Activated CD4-positive, CD25-positive, alpha-beta regulatory T cell treated with anti-CD3 and anti-CD28 coated beads, Interleukin-2, amount 50 U/mL, for 24 hours (primary cell): ENCODE measurements around the gene PDLIM7.

Experiments
- ATAC-seq, 2 donors: fragments of 150-1000 bp; cut with Tn5 transposase; one replicate each; pipeline ENCODE4 v1.10.0; 2021; ENCODE audit warnings: mild to moderate bottlenecking in 1 of 2, moderate library complexity in 1 of 2

The PDLIM7 gene

GRCh38 chr5:177440990-177441780 lies 56.2 kb downstream of the PDLIM7 start:
- no peak for ATAC-seq

GRCh38 chr5:177440211-177440989 lies 57.0 kb downstream of the PDLIM7 start:
- peak; percentile 58 to 69 for ATAC-seq

GRCh38 chr5:177439518-177440053 lies 57.8 kb downstream of the PDLIM7 start:
- no peak for ATAC-seq

- no peak for ATAC-seq
These were observed 58.9 kb downstream of the PDLIM7 start for GRCh38 chr5:177438468-177438867.

- ATAC-seq: no peak
These were observed 59.8 kb downstream of the PDLIM7 start for GRCh38 chr5:177437623-177438022.

GRCh38 chr5:177435847-177436536 lies 61.4 kb downstream of the PDLIM7 start:
- no peak for ATAC-seq

GRCh38 chr5:177434942-177435738 lies 62.3 kb downstream of the PDLIM7 start:
- ATAC-seq: no peak

GRCh38 chr5:177434437-177434836 lies 63.0 kb downstream of the PDLIM7 start:
- peak; percentile 77 to 80 for ATAC-seq

GRCh38 chr5:177433658-177434217 lies 63.7 kb downstream of the PDLIM7 start:
- no peak for ATAC-seq
